Putamen (tissue), 1 donor: ENCODE results near the gene DCTN3.

ENCODE experiments used
- DNase-seq: peaks from one replicate; pipeline ENCODE4 v3.0.0-alpha.2; 2016; ENCODE audit warnings: low spot score

Gene DCTN3

DNA sequence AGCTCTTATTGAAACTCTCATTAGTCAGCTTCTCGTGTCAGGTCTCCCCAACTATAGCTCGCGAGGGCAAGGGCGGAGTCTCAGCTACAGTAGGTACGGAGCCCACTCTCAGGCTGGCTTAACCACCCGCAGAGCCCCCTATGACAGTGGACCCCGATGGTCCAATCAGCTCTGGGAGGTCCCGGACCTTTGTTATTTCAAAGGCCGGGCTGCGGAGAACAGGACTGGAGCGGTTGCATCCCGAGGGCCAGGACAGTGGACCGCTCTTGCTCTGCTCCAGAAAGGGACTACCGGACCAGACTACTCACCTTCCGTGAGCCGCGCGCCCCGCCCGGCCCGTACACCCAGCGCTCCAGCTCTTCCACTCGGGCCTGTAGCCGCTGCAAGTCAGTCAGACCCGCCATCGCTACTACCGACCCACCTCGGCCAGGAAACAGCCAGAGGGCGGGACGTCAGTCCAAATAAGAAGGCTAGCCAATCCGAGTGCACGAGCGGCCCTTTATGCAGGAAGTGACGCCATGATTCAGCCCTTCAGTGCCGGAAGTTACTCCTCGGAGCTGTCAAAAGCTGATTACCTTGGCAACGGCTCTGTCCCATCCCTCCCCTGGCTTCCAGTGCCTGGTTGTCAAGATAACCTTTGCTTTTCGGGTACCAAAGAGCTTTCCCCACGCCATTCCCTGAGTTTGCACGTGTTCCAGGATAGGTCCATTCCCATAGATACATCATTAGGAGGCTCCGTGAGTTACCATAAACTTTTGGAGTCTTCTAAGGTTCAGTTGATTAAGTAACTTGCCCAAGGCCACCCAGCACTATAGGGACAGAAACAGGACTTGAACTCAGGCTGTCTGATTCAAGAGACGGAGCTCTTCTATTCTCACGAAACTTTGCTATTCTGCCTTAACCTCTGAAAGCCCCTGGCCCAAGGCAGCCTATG is at the start of gene DCTN3:
Gene DCTN3 (minus strand): TSS at position 435 of the 934 bp plus-strand sequence. CDS start 31 bp downstream, at position 404.
- DNase-seq, result peak; percentile 96

DNA sequence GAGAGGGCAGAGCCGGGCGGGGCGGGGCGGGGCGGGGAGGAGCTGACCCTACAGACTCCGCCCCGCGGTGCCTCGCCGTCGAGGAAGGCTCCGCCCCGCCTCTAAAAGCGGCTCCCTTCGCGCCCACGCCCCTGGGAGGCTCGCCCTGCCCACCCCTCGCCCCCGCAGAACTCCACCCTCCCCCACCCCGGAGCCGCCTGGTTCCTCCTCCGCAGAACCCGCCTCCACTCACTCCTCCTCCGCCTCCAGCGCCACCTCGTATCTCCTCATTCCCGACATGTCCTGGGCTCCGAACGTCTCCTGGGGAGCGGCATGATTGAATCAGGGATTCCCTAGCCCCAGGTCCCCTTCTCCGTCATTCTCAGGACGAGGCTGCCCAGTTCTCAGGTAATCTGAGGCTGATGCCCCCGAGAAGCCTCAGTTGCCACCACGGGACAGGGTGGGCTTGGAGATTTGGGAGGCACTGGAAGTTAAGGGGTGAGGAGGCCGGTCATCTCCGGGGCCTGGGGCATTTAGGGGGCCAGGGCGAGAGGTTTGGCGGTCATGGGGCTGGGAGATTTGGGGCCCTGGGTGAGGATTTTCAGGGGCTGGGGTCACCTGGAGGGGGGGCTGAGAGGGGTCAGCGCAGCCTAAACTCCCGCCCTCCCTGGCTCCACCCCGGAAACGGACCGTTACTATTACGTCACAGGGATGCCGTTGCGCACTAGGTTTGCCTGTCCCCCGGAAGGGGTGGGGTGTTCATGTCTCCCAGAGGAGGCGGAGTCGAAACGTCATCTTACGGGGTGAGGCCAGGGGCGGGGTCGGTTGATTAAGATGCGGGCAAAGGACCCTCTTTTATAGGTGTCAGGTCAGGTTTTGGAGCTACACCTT is 45.3 kb upstream of the DCTN3 start:
- DNase-seq, result peak; percentile 95

DNA sequence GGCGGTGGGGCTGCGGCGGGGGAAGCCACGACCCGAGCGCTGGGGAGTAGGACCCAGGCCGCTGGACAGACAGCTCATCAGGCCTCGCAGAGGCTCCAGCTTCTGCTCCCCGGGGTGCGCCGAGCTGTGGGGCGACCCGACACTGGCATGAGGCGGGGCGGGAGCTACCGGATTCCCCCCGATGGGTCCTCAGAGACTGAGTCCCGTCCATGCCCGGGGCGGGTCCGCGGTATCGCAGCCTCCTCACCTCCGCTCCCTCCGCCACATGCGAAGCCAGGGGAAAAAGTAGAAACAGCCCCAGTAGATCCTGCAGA is 44.7 kb upstream of the DCTN3 start:
- DNase-seq, result no peak

DNA sequence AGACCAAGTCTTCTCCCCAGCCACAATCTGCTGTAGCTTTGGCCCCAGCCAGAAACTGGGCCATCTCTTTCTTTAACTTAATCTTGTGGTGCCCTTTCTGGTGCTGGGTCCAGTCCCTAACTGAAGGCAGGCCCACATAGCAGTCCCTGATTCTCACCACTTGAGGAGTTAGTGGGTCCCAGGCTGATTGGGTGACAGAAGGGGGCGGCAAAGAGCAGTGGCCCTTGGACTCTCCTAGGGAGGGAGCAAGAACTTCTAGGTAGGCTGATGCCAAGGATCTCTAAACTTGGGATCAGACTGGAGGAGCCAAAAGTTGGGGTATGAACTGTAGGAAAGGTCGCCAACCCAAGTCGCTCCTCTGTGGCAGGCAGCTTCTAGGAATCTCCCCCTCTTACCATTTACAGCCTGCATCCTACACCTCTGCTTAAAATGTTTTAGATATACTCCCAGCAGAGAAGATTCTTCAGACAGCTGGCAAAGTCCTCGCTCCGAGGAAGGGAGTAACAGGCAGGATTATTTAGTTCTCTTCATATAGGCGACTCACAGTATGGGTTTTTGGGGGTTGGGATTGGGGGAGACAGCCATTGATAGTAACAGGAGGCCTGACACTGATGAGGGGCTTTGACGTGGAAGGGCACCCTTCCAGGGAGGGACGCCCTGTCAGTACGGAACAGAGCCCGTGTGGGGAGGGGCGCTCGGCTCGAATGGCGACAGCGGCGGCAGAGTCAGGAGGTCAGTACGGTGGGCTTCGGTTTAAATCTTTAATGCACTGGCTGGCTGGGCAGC is 44.2 kb upstream of the DCTN3 start:
- DNase-seq, result peak; percentile 70

DNA sequence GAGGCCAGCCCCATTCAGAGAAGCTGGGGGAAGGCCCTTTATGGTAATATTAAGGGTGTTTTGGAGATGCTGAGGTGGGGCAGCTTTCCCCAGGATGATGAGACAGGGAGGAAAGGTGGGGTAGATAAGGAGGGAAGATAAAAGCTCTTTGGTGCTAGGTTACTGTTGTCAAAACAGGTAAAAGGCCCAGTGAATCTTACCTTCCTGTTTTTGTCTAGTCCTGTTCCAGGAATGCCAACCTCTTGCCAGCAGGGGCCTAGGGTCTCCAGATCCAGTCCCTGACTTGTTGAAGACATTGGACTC is 43.0 kb upstream of the DCTN3 start:
- DNase-seq, result no peak

DNA sequence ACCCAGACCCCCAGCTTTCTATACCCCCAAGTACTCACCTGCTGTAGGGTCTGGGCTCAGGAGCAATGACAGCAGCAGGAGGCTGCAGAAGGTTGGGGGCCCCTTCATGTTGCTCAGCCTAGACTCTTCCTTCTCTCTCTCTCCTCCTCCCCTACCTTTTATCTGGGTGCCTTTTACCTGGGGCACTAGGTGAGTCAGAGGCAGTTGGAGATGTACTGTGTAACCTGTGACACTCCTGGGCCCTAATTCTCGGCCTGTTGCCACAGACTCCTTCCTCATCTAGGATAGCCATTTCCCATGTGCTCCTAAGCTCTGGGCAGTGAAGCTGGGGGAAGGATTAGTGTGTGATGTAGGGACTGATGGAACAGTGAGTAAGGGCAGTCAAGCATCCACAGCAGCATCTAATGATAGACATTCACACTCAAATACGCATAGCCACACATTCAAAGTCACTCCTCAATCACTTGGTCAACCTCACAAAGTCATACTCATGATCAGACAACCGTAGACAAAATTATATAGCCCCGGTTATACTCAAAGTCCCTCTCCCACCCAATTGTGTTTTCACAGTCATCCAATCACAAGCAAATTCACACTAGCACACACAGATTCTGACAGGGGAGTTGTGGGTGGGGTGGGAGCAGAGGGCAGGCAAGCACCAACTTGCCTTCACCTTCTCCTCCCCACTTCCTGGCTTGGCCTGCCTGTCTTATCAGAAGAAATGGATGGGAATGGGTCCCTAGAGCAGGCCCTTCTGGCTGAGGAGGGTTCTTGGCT is 42.4 kb upstream of the DCTN3 start, which contains the start of gene CCL27:
Gene CCL27 (minus strand): TSS at position 132 of the 777 bp plus-strand sequence. CDS start 24 bp downstream, at position 108.
- no peak for DNase-seq

DNA sequence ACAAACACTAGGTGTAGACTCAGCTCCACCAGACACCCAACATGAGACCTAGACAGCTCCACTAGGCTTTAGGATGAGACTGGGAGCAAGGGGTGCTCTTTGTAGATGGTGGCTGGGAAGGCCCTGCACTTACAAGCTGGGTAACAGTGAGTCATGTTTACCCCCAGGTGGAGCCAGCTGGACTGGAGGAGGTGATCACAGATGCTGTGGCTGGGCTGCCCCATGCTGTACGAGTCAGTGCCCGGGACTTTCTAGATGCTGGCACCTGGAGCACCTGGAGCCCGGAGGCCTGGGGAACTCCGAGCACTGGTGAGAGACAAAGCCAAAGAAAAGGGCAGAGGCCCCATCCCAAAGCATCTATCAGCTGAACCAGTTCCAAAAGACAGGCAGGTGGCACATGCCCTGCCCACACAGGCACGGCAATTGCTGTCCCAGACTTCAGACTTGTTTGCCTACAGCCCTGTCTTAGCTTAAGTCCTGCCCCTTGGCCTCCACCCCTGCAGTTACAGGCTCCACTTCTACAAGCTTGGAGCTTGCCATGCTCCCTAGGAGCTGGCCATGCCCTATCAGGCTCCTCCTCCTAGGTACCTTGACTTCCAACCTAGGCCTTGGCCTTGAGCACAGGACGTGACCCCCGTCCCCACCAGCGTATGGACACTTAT is 39.4 kb upstream of the DCTN3 start:
- DNase-seq, result no peak

DNA sequence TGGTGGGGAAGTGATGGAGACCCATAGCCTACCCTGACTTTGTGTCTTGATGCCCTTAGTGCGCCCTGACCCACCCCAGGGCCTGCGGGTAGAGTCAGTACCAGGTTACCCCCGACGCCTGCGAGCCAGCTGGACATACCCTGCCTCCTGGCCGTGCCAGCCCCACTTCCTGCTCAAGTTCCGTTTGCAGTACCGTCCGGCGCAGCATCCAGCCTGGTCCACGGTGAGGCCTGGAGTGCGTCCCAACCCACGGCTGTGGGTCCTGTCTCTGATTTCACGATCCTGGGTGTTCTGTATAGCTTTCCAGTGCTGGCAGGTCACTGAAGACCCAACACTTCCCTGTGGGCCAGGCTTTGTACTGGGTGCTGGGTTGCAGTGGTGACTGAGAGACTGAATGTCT is 38.2 kb upstream of the DCTN3 start:
- DNase-seq, result no peak

DNA sequence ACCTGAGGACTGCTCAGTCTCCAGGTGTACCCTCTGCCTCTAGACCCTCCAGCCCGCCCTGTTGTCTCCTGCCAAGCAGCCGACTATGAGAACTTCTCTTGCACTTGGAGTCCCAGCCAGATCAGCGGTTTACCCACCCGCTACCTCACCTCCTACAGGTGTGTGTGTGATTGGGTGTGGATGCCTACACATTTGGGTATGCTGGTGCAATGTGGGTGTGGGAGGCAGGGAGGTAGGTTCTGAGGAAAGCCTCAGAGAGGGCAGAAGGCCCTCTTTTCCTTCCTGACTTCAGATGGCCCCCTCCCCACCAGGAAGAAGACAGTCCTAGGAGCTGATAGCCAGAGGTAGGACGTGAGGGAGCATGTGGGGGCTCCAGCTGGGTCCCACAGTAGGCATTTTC is 36.7 kb upstream of the DCTN3 start:
- no peak for DNase-seq

DNA sequence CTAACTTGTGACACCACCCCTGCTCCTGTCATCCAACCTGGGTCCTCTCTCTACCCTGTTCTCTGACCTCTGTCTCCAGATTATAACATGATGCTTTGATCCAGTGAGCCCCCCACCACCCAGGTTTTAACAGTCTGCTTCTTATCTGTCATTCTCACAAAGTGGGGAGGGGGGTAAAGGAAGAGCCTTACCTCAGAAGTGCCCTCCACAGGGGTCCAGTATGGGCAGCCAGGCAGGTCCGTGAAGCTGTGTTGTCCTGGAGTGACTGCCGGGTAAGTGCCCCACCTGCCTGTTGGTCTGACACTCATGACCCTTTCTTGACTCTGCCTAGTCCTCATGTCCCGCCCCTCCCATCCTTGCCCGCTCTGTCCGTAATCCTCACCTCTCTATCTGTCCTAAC is 35.1 kb upstream of the DCTN3 start:
- no peak for DNase-seq

DNA sequence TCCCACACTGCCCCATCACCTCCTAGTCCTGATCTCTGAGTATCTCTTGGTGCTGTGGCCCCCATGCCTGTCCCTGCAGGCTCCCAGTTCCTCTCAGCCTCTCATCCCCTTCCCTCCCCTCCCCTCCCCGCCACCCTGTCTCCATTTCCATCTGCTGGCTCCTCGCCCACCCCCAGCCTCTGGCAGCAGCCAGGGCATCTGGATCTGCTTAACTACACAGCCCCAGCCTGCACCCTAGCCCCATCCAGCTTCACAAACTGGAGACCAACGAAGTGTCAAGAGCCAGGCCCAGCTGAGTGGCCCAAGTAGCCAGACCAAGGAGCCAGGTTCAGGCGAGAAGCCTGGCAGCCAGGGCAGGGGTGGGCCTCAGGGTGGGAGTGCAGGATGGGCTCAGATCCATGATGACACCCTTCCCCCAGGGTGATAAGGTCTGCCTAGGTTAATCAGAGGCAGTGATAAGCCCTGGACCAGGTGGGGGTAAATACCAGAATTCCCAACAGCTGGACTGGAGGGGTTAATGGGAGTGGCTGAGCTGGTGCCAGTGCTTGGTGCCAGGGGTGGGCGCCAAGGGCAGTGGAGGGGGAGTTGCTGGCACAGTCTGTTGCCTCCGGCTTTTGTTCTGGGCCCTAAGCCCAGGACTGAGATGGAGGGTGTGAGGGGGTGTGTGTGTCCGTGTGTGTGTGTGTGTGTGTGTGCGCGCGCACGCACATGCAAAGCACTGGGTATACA is 34.2 kb upstream of the DCTN3 start:
- DNase-seq, result peak; percentile 78

DNA sequence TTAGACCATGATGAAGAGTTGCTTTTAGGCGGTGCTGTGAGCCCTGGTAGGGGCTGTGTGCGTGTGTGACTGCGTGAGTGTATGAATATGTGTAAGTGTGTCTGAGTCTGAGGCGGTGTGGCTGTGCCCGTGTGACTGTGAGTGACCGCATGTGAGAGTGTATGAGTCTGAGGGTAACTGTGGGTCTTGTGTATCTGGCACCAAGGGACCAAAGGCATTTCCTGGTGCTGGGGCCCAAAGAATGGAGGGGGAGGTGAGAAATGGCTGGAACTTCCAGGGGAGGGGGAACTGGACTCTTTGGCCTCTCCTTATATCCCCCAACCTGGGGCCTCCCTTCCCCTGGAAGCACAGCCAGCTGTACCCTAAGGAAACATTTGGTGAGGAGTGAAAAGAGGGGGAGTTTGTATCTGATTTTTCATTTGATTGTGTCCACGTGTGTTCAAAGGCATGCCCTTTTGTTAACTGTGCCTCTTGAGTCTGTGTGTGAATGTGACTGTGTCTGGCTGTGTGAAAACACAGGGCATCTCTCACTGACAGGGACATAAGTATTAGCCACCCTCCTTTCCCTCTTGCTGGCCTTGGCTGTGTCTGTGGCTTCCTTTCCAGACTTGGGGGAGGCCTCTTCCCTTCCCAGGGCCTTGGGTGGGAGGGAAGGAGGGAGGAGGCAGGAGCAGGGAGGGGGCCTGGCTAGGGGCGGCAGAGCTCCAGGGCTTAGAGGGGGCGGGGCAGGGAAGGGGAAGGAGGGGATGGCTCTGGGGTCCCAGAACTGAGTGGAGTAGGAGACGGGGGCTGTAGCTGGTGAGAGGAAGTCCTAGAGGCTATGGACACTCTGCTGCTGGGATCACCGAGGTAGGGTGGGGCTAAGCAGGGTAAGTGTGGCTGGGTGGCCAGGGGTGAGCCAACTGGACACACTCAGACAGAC is 33.1 kb upstream of the DCTN3 start:
- no peak for DNase-seq

DNA sequence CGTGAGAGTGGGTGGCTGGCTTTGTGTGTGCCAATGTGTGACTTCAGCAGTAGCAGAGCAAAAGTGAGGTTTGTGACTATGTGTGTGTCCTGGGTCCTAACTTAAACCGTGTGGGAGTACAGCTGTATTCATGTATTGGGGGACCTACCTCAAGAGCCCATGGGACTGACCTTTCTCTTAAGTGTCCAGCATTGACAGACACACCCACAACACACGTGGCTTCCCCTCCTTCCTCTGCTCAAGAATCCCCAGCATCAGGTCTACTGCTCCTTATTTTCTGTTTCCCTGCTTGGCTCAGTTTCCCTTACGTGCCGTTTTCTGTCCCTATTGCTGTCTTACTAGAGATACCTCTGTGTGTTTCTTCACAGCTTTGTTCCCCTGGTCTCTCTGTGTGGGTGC is 32.3 kb upstream of the DCTN3 start:
- no peak for DNase-seq

DNA sequence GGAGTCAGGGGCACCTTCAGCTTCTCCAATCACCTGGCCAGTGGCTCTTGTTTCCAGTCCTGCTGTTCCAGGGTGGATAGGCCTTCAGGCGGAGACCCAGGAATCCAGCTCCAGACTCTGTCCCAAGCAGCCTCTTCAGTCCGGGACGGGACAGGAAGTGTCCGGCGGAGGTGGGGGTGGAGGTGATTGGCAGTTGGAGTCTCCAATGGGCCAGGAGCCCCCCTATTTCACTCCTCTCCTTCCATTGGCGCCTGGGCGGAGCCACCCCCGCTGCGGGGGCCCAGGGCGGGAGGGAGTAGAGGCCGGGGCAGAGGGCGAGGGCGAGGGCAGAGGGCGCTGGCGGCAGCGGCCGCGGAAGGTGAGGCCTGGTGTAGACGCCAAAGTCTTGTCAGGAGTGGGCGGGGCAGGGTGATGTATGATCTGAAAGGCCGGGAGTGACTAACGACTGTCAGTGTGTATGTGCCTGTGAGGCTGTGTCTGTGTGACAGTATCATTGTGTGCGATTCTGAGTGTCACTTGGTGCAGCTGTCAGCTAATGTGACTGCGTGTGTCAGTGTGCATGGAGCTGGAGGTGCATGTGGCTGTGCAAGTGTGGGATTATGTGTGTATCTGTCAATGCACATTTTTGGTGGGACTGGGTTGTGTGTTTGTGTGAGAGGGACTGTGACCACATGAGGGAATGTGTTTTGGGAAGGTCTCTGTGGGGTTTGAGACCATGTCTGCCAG is 31.7 kb upstream of the DCTN3 start, which contains the start of gene IL11RA:
Gene IL11RA (plus strand): TSS at position 310 of the 726 bp plus-strand sequence. CDS start 3,033 bp downstream, outside the sequence.
- DNase-seq, result peak; percentile 89

DNA sequence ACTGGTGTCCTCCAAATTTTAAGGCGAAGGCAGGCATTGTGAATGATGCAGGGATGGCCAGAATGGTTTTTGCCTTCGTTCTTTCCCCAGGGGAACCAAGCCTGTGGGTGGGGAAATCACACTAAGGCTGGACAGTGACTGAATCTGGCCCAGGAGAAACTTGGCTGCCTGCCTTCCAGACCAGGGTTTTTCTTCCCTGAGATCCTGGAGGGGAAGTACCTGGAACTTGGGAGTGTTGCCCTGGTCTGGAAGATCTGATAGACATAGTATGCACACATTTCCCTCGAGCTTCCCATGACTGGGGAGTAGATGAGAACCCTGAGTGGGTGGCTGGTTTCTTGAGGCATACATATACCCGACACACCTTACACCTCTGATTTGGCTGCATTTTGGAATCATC is 31.0 kb upstream of the DCTN3 start:
- no peak for DNase-seq

DNA sequence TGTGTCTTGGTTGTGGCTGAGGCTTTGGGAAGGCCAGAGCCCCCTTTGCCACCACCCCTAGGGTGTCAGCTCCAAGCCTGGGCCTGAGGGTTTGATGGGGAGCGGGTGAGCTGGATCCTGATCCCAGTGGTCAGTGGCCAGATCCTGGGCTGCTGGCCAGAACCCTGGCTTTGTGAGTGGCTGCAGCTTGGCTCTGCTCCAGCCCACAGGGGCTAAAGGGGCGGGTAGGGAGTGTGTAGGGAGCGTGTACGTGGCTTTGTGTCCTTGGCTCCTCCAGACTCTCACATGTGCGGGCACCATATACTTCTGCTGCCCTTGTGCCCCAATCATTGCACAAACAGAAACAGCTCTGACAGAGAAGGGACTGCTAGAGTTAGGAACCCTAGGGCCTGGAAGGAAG is 30.5 kb upstream of the DCTN3 start:
- DNase-seq, result no peak

DNA sequence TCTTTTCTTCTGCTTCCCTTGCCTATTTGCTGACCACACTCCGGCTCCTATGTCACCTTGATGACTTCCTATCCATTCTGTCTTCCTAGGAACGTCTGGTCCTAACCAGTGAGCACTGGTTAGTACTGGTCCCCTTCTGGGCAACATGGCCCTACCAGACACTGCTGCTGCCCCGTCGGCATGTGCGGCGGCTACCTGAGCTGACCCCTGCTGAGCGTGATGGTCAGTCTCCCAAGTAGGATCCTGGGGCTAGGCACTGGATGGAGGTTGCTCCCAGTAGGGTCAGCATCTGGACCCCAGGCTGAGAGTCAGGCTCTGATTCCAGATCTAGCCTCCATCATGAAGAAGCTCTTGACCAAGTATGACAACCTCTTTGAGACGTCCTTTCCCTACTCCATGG is 28.4 kb upstream of the DCTN3 start:
- DNase-seq, result no peak

DNA sequence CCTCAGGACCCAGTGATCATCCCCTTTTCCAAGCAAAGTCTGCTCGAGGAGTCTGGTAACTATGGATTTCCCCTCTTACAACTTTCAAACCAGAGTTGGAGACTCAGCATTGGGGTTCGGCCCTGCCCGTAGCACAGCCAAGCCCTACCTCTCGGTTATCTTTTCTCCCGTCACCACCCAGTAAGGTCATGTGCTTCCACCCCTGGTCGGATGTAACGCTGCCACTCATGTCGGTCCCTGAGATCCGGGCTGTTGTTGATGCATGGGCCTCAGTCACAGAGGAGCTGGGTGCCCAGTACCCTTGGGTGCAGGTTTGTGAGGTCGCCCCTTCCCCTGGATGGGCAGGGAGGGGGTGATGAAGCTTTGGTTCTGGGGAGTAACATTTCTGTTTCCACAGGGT is 27.4 kb upstream of the DCTN3 start:
- DNase-seq, result no peak

DNA sequence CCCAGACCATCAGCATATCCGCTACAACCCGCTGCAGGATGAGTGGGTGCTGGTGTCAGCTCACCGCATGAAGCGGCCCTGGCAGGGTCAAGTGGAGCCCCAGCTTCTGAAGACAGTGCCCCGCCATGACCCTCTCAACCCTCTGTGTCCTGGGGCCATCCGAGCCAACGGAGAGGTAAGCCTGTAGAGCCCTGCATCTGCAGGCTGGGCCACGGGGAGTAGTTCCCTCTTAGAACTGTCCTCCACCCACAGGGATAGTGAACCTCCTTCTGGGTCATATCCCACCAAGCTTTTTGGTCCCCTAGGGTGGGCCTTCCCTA is 26.7 kb upstream of the DCTN3 start:
- DNase-seq, result no peak
